ENCODE data around the gene CPLANE1.

- TF ChIP-seq POLR2AphosphoS5 (IDR thresholded peaks at IDR 0.05; ENCODE audit: low read depth, low read length) (no peak), TAF1 (IDR thresholded peaks at IDR 0.05; ENCODE audit: borderline replicate concordance, insufficient read depth, low read length) (no peak), SIN3A (IDR thresholded peaks at IDR 0.05; ENCODE audit: borderline replicate concordance, insufficient read depth, low read length) (no peak)
- TF ChIP-seq, protein P1, sequence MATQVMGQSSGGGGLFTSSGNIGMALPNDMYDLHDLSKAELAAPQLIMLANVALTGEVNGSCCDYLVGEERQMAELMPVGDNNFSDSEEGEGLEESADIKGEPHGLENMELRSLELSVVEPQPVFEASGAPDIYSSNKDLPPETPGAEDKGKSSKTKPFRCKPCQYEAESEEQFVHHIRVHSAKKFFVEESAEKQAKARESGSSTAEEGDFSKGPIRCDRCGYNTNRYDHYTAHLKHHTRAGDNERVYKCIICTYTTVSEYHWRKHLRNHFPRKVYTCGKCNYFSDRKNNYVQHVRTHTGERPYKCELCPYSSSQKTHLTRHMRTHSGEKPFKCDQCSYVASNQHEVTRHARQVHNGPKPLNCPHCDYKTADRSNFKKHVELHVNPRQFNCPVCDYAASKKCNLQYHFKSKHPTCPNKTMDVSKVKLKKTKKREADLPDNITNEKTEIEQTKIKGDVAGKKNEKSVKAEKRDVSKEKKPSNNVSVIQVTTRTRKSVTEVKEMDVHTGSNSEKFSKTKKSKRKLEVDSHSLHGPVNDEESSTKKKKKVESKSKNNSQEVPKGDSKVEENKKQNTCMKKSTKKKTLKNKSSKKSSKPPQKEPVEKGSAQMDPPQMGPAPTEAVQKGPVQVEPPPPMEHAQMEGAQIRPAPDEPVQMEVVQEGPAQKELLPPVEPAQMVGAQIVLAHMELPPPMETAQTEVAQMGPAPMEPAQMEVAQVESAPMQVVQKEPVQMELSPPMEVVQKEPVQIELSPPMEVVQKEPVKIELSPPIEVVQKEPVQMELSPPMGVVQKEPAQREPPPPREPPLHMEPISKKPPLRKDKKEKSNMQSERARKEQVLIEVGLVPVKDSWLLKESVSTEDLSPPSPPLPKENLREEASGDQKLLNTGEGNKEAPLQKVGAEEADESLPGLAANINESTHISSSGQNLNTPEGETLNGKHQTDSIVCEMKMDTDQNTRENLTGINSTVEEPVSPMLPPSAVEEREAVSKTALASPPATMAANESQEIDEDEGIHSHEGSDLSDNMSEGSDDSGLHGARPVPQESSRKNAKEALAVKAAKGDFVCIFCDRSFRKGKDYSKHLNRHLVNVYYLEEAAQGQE (IDR thresholded peaks at IDR 0.05; ENCODE audit: insufficient read depth in 1 of 2, low read depth in 2 of 2, low read length in 2 of 2): no peak
These were observed 51.1 kb downstream of the CPLANE1 start for GRCh38 chr5:37198061-37198460.

Measured in PFSK-1 (cell line).